K562 treated with DMSO at 1 percent for 48 hours (cell line): Measurements from ENCODE around the gene TBC1D24. TPM values are rescaled to one million over a fixed set of nuclear protein-coding genes. Genes with fewer than 3 reads are reported as not detected.

ENCODE experiments used
- total RNA-seq: library from RNA; unstranded; fragments of 300-600 nt; gene quantifications from 2 replicates; pipeline ENCODE4 v1.2.3, GENCODE V29; 2022; ENCODE audit warnings: low replicate concordance; ENCODE audit errors: extremely low read depth

TBC1D24 gene
- not detected in 2 replicates for total RNA-seq

DNA sequence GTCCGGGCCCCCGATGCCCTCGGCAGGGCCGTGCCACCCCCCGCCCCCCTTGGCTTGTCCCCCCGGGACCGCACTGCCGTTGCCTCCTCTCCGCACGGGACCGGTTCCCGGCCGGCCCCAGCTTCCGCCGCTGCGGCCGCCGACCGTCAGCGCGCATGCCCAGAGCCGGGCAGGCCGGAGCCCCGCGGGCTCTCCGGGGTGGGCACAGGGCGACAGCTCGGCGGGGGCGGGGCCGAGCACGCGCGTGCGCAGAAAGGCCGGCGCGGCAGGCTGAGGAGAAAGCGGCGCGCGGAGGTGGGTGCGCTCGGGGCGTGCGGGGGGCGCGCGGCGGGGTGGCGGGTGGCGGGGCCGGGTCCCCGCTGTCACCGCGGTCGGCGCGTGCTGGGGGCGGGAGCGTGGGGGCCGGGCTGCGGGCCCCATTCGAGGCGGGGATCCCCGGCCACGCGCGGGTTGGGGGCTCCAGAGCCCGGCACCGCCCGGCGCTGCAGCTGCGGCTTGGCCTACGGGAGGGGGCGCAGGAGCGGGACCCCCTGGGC is at the start of gene TBC1D24:
Gene TBC1D24 (plus strand): TSS at position 251 of the 536 bp plus-strand sequence. CDS start 21,022 bp downstream, outside the sequence.

GRCh38 chr16:2429034-2429770 is 45.7 kb upstream of the TBC1D24 start, which contains the start of gene CCNF:
TSS of gene CCNF (plus strand) at chr16:2429447. CDS start at chr16:2429482, 35 bp downstream.

GRCh38 chr16:2459647-2460390 is 15.1 kb upstream of the TBC1D24 start, which contains the start of gene TEDC2:
TSS of gene TEDC2 (plus strand) at chr16:2460109. CDS start at chr16:2460145, 36 bp downstream.

GRCh38 chr16:2471016-2471652 is 3.8 kb upstream of the TBC1D24 start, which contains the start of gene NTN3:
TSS of gene NTN3 (plus strand) at chr16:2471297. CDS start at chr16:2471702, 405 bp downstream.

DNA sequence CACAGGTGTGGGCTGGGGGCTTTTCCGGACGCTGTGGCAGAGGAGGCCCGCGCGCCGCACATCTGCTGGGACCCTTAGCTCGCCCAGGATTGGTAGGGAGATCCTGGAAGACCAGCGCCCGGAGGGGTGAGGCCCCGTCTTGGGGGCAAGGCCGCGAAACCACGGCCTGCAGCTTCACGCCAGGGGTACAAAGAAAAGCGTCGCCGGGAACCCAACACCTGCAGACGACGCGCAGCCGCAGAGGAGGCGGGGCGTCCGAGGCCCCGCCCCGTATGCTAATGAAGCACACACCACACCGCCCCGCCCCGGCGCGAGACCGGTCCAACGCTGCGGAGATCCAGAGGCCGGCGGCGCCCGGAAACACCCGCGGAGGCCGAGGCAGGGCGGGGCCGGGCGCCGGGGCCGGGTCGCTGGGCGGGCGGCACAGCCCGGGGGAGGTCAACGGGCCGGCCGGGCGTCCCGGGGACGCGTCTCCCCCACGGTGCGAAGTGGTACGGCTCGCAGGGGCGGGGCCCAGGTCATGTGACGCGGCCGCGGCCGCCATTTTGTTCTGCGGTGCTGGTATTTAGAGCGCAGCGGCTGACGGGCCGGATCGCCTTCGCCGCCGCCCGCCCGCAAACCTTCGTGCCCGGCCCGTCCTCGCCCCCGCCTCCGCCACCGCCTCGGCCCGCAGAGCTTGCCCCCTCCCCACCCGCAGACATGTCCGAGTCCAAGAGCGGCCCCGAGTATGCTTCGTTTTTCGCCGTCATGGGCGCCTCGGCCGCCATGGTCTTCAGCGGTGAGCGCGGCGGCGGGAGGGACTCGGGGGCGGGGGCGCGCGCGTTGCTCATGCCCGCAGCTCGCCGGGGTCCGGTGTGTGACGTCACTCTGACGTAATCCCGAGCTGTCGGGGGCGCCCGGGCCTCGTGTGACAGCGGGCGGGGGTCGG is 38.7 kb downstream of the TBC1D24 start, which contains the start of gene ATP6V0C:
Gene ATP6V0C (plus strand): TSS at position 548 of the 928 bp plus-strand sequence. CDS start 152 bp downstream, at position 700.

DNA sequence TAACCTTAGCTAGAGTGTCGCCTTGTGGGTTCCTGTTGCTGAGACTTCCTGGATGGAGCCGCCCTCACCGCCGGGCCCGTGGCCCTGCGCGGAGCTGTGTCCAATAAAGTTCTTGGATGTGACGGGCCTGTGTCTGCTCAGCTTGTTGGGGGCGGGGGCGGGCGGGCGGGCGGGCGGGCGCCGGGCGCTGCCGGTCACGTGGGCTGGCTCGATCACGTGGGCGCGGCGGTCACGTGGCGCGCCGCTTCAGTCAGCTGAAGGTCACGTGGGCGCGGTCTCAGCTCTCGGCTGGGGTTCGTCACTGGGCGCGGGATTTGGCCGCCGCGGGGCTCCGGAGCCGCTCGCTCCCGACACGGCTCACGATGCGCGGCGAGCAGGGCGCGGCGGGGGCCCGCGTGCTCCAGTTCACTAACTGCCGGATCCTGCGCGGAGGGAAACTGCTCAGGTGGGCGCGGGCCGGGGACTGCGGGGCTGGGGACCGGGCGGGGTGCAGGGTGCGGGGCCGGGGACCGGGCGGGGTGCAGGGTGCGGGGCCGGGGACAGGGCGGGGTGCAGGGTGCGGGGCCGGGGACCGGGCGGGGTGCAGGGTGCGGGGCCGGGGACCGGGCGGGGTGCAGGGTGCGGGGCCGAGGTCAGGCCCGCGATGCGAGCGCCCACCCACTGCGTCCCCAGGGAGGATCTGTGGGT is 45.3 kb downstream of the TBC1D24 start, which contains the start of gene AMDHD2:
Gene AMDHD2 (plus strand): TSS at position 275 of the 687 bp plus-strand sequence. CDS start 88 bp downstream, at position 363.

DNA sequence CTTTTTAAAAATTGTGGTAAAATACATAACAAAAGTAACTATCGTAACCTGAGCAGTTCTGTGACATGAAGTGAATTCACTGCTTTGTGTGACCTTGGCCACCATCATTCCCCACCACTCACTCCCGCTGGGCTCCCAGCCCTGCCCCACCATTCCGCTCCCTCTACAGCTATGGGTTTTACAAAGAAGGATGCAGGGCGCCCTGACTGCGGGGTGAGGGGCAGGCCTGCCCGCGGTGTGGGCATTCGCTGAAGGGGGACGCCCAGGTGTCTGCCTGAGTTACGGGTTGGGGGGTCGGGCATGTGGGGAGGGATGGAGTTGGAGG is 56.4 kb downstream of the TBC1D24 start, which contains the start of gene CEMP1:
Gene CEMP1 (minus strand): TSS at position 38 of the 325 bp plus-strand sequence. CDS start 335 bp downstream, outside the sequence.

GRCh38 chr16:2537451-2538379 is 62.8 kb downstream of the TBC1D24 start, which contains the start of gene PDPK1:
TSS of gene PDPK1 (plus strand) at chr16:2538021. CDS start at chr16:2538113, 92 bp downstream.

Other genes with a start within 250 kb of the TBC1D24 start
- gene DNASE1L2, start 238.7 kb upstream of the TBC1D24 start, total RNA-seq = not detected in 2 replicates
- 674 TPM in 1 of 2 replicates, not detected in the other for gene ECI1, start 223.5 kb upstream of the TBC1D24 start, total RNA-seq
- gene RNPS1, start 207.0 kb upstream of the TBC1D24 start, total RNA-seq = not detected in 2 replicates
- gene ABCA3, start 134.4 kb upstream of the TBC1D24 start, total RNA-seq = not detected in 2 replicates
- gene CCNF, start 45.7 kb upstream of the TBC1D24 start, total RNA-seq = not detected in 2 replicates
- gene TEDC2, start 15.0 kb upstream of the TBC1D24 start, total RNA-seq = not detected in 2 replicates
- gene NTN3, start 3.8 kb upstream of the TBC1D24 start, total RNA-seq = not detected in 2 replicates
- gene ATP6V0C, start 38.8 kb downstream of the TBC1D24 start, total RNA-seq = not detected in 2 replicates
- gene AMDHD2, start 45.2 kb downstream of the TBC1D24 start, total RNA-seq = not detected in 2 replicates
- gene CEMP1, start 56.3 kb downstream of the TBC1D24 start, total RNA-seq = not detected in 2 replicates
- not detected in 2 replicates for gene PDPK1, start 62.9 kb downstream of the TBC1D24 start, total RNA-seq
- gene KCTD5, start 207.4 kb downstream of the TBC1D24 start, total RNA-seq = not detected in 2 replicates
- not detected in 2 replicates for gene PRSS27, start 245.1 kb downstream of the TBC1D24 start, total RNA-seq